Measurements from ENCODE around the gene GNA12.

Gene GNA12

GRCh38 chr7:2821842-2822507, 22.1 kb downstream of the GNA12 start:
- Mint-ChIP-seq H3K4me3 (no peak overlapping the region), H3K27ac (peak overlapping the region; percentile 71 to 85 (median 84)), H3K27me3 (ENCODE audit: low read depth) (no peaks in the 10 kb centered on the region), H3K4me1 (peaks cover 71% of the 10 kb centered on the region), H3K36me3 (ENCODE audit: low read depth) (peaks cover 17% of the 10 kb centered on the region), H3K9me3 (no peaks in the 10 kb centered on the region)
- no peak for TF ChIP-seq CTCF (IDR thresholded peaks at IDR 0.05; ENCODE audit: unreplicated experiment in 3 of 3)

GRCh38 chr7:2821161-2821841, 22.8 kb downstream of the GNA12 start:
- no peak overlapping the region for H3K4me3 Mint-ChIP-seq
- H3K9me3 Mint-ChIP-seq: no peaks in the 10 kb centered on the region
- H3K27me3 Mint-ChIP-seq (ENCODE audit: low read depth): no peaks in the 10 kb centered on the region
- H3K4me1 Mint-ChIP-seq: peaks cover 65% of the 10 kb centered on the region
- no peak for TF ChIP-seq CTCF (IDR thresholded peaks at IDR 0.05; ENCODE audit: unreplicated experiment in 3 of 3)
- H3K36me3 Mint-ChIP-seq (ENCODE audit: low read depth): peaks cover 10% of the 10 kb centered on the region
- H3K27ac Mint-ChIP-seq: peak overlapping the region; percentile 71 to 85 (median 84)

GRCh38 chr7:2820508-2820934, 23.6 kb downstream of the GNA12 start:
- Mint-ChIP-seq H3K4me3 (no peak overlapping the region), H3K9me3 (no peaks in the 10 kb centered on the region), H3K27me3 (ENCODE audit: low read depth) (no peaks in the 10 kb centered on the region), H3K27ac (peak overlapping the region in 2 of 3 experiments; percentile 71 to 85), H3K36me3 (ENCODE audit: low read depth) (peaks cover 5% of the 10 kb centered on the region), H3K4me1 (peaks cover 65% of the 10 kb centered on the region)
- no peak for TF ChIP-seq CTCF (IDR thresholded peaks at IDR 0.05; ENCODE audit: unreplicated experiment in 3 of 3)

GRCh38 chr7:2819954-2820397, 24.1 kb downstream of the GNA12 start:
- H3K9me3 Mint-ChIP-seq: no peaks in the 10 kb centered on the region
- no peaks in the 10 kb centered on the region for H3K36me3 Mint-ChIP-seq (ENCODE audit: low read depth)
- no peak for TF ChIP-seq CTCF (IDR thresholded peaks at IDR 0.05; ENCODE audit: unreplicated experiment in 3 of 3)
- H3K27me3 Mint-ChIP-seq (ENCODE audit: low read depth): no peaks in the 10 kb centered on the region
- H3K4me1 Mint-ChIP-seq: peaks cover 63% of the 10 kb centered on the region
- H3K27ac Mint-ChIP-seq: peak overlapping the region; percentile 26 to 29 (median 28)
- no peak overlapping the region for H3K4me3 Mint-ChIP-seq

- H3K36me3 Mint-ChIP-seq (ENCODE audit: low read depth): peaks cover 6% of the 10 kb centered on the region
- H3K27me3 Mint-ChIP-seq (ENCODE audit: low read depth): no peaks in the 10 kb centered on the region
- peaks cover 64% of the 10 kb centered on the region for H3K4me1 Mint-ChIP-seq
- H3K27ac Mint-ChIP-seq: peak overlapping the region; percentile 26 to 29 (median 28)
- H3K9me3 Mint-ChIP-seq: no peaks in the 10 kb centered on the region
- no peak overlapping the region for H3K4me3 Mint-ChIP-seq
- no peak for TF ChIP-seq CTCF (IDR thresholded peaks at IDR 0.05; ENCODE audit: unreplicated experiment in 3 of 3)
Measured at GRCh38 chr7:2819161-2819953, 24.8 kb downstream of the GNA12 start.

All from nephron (organoid).